Liver (tissue), 3 donors: ENCODE measurements around the gene C1orf21.

Experiments used
- CTCF ChIP-seq: fragments of 150-350 bp; IDR thresholded peaks from 2 replicates; pipeline ENCODE4 v1.5.1; 2017; ENCODE audit warnings: improper control_type of control experiment, low read depth, low read length; ENCODE audit not compliant: missing input control
- HNF4G ChIP-seq: IDR thresholded peaks from 2 replicates; pipeline ENCODE4 v1.6.1; 2016; ENCODE audit warnings: antibody characterized with exemption
- MAX ChIP-seq: IDR thresholded peaks from 2 replicates; pipeline ENCODE4 v1.6.1; 2016; ENCODE audit warnings: antibody characterized with exemption
- REST ChIP-seq: IDR thresholded peaks from 2 replicates; pipeline ENCODE4 v1.6.1; 2016; ENCODE audit warnings: antibody characterized with exemption, mild to moderate bottlenecking
- ZBTB33 ChIP-seq: IDR thresholded peaks from 2 replicates; pipeline ENCODE4 v1.6.1; 2016; ENCODE audit warnings: antibody characterized with exemption
- donor health status: healthy.
- donor health status: healthy.

- no peak for TF ChIP-seq CTCF
- no peak for TF ChIP-seq ZBTB33
- no peak for TF ChIP-seq REST
- no peak for TF ChIP-seq MAX
- TF ChIP-seq HNF4G: no peak
Observed at GRCh38 chr1:184406479-184406878, 19.6 kb downstream of the C1orf21 start.
